ENCODE data around the gene SYNE2. TPM values are rescaled to one million over a fixed set of nuclear protein-coding genes. Genes with fewer than 3 reads are reported as not detected.

The SYNE2 gene
- total RNA-seq, 4 donors from 2014 or later = 65.8 to 174 (median 126) TPM

GRCh38 chr14:64218344-64219240, 365.8 kb downstream of the SYNE2 start:
- Histone ChIP-seq H3K4me3 (no peak overlapping the region), H3K27me3 (no peaks in the 10 kb centered on the region), H3K27ac (no peak overlapping the region), H3K4me1 (no peaks in the 10 kb centered on the region), H3K36me3 (peaks cover 3 to 100% of the 10 kb centered on the region in 2 donors), H3K9me3 (no peaks in the 10 kb centered on the region)
- ATAC-seq = no peak
- no peak for TF ChIP-seq POLR2A (IDR thresholded peaks at IDR 0.05)
- TF ChIP-seq CTCF (IDR thresholded peaks at IDR 0.05) = no peak
- no peak for TF ChIP-seq EP300 (IDR thresholded peaks at IDR 0.05)
- no peak for TF ChIP-seq POLR2AphosphoS5 (IDR thresholded peaks at IDR 0.05)
- WGBS, 2 donors (ENCODE audit: low coverage in 1 of 2) = 79 to 90% methylated on average over 11 to 12 of the region's 15 CpGs

DNA sequence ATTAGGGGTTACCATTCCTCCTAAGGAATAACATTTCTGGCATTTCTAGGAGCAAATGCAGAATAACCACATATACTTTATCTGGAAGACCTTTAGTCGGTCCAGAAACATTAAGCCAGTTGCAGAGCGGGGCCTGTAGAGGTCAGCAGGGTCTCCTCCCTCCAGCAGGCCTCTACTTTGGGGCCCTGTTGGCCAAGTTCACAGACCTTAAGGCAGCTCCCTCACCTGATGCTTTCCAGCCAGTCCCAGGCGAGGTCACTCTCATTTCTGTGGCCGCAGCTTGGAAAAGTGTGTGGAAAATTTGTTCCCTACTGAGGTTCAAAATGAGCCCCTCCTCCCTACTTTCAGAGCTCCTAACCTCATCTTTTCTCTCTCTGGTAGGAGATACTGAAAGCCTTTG, 367.3 kb downstream of the SYNE2 start:
- WGBS, 2 donors (ENCODE audit: low coverage in 1 of 2) = 90 to 100% methylated on average over 2 to 3 of the region's 4 CpGs
- no peak for ATAC-seq
- peaks cover 0 to 100% of the 10 kb centered on the region in 2 donors for H3K36me3 ChIP-seq
- no peaks in the 10 kb centered on the region for H3K27me3 ChIP-seq
- no peaks in the 10 kb centered on the region for H3K9me3 ChIP-seq
- no peak for TF ChIP-seq POLR2A (IDR thresholded peaks at IDR 0.05)
- no peak for TF ChIP-seq POLR2AphosphoS5 (IDR thresholded peaks at IDR 0.05)
- TF ChIP-seq CTCF (IDR thresholded peaks at IDR 0.05) = no peak
- TF ChIP-seq EP300 (IDR thresholded peaks at IDR 0.05) = no peak
- no peaks in the 10 kb centered on the region for H3K4me1 ChIP-seq
- H3K27ac ChIP-seq = no peak overlapping the region
- no peak overlapping the region for H3K4me3 ChIP-seq

DNA sequence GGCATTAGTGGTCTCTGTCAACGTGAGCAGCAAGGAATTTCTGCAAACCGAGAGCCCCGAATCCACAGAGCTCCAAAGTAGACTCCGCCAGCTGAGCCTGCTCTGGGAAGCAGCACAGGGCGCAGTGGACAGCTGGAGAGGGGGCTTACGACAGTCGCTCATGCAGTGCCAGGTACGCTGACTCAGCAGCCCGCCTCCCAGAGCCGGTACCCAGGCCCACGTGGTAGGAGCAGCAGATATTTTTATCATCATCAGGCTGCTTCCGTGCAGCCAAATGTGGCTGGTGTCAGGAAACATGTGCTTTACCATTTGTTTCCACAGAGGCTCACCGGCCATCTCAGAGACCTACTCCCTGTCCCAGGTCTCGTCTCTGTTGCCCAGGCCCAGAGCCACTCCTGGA, 367.7 kb downstream of the SYNE2 start:
- Histone ChIP-seq H3K36me3 (peaks cover 0 to 100% of the 10 kb centered on the region in 2 donors), H3K27me3 (no peaks in the 10 kb centered on the region), H3K27ac (no peak overlapping the region), H3K4me1 (no peaks in the 10 kb centered on the region), H3K4me3 (no peak overlapping the region), H3K9me3 (no peaks in the 10 kb centered on the region)
- WGBS, 2 donors (ENCODE audit: low coverage in 1 of 2) = 40 to 75% methylated on average over 1 to 6 of the region's 14 CpGs
- no peak for ATAC-seq
- TF ChIP-seq CTCF (IDR thresholded peaks at IDR 0.05) (no peak), POLR2A (IDR thresholded peaks at IDR 0.05) (no peak), POLR2AphosphoS5 (IDR thresholded peaks at IDR 0.05) (no peak), EP300 (IDR thresholded peaks at IDR 0.05) (no peak)

DNA sequence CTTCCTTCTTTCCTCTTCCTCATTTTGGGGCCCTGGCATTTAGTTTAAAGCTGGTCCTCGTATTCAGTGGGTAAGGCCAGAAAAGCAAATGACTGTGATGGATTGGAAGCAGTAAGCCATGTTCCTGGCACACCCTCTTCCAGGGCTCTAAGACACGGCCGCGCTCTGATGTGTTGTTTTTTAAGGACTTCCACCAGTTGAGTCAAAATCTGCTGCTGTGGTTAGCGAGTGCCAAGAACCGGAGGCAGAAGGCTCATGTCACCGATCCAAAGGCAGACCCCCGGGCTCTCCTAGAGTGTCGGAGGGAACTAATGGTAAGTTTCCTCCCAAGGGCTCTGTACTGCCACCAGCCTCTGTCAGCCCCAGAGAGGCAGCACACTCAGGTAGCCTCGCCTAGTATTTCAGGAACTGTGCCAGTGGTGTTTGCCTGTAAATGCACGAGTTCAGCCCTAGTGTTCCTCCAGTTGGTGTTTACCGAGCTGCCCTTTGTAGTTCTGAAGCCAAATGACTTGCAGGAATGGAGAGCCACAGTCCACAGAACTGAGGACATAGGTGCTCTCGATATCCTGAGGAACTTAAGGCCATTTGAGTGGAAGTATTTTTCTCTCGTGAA, 368.7 kb downstream of the SYNE2 start:
- Histone ChIP-seq H3K9me3 (no peaks in the 10 kb centered on the region), H3K4me3 (no peak overlapping the region), H3K27me3 (no peaks in the 10 kb centered on the region), H3K36me3 (peaks cover 0 to 100% of the 10 kb centered on the region in 2 donors), H3K4me1 (no peaks in the 10 kb centered on the region), H3K27ac (no peak overlapping the region)
- TF ChIP-seq CTCF (IDR thresholded peaks at IDR 0.05) (no peak), EP300 (IDR thresholded peaks at IDR 0.05) (no peak), POLR2AphosphoS5 (IDR thresholded peaks at IDR 0.05) (no peak), POLR2A (IDR thresholded peaks at IDR 0.05) (no peak)
- 87 to 100% methylated on average over 5 to 6 of the region's 14 CpGs for WGBS, 2 donors (ENCODE audit: low coverage in 1 of 2)
- no peak for ATAC-seq

Data from gastroesophageal sphincter (tissue), 4 donors.